ENCODE measurements around the gene PCNX1. TPM values are rescaled to one million over a fixed set of nuclear protein-coding genes. Genes with fewer than 3 reads are reported as not detected.

The PCNX1 gene
- total RNA-seq, 1 experiment from 2014 or later, result 48.0 TPM

DNA sequence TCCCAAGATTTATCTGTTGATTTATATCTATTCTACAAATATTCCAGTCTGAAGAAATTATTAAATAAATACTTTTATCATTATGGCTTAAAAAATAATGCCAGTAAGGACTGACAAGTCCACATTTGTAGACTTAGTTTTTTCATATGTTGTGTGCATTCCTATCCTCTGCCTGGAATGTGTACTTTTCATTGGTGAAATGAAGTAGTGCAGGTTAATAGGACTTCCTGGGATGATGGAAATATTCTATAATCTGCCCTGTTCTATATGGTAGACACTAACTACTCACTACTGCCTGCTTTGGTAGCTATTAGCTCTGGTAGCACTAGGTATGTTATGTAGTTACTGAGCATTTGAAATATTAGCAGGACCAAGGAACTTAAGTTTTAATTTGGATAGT, 86.7 kb downstream of the PCNX1 start:
- no peak overlapping the region for H2BK20ac ChIP-seq (ENCODE audit: low read depth, low read length, poor library complexity, severe bottlenecking)
- no peak overlapping the region for H3K27ac ChIP-seq (ENCODE audit: insufficient read length, low read depth, low read length)
- H2BK12ac ChIP-seq (ENCODE audit: insufficient read length, low read depth, low read length), result no peak overlapping the region
- H3K27me3 ChIP-seq (ENCODE audit: insufficient read depth, low read length), result no peaks in the 10 kb centered on the region
- H3K79me1 ChIP-seq (ENCODE audit: insufficient read depth, low read depth, low read length, poor library complexity, severe bottlenecking), result no peaks in the 10 kb centered on the region
- H3K56ac ChIP-seq (ENCODE audit: insufficient read length, low read depth, low read length), result no peak overlapping the region
- H2BK120ac ChIP-seq (ENCODE audit: low read depth, low read length, poor library complexity, severe bottlenecking), result no peak overlapping the region
- H2AK5ac ChIP-seq (ENCODE audit: insufficient read length, low read length), result no peak overlapping the region
- H3K4me1 Mint-ChIP-seq, result peaks cover 5 to 6% of the 10 kb centered on the region in 2 experiments; a peak in 3 of 4 replicates
- H3K9me3 ChIP-seq (ENCODE audit: control insufficient read depth, low read depth, low read length), result no peaks in the 10 kb centered on the region
- H2BK15ac ChIP-seq (ENCODE audit: low read depth, low read length), result no peak overlapping the region
- H3K27ac Mint-ChIP-seq, result no peak overlapping the region
- no peak overlapping the region for H3K14ac ChIP-seq (ENCODE audit: insufficient read depth, low read length)
- no peaks in the 10 kb centered on the region for H3K4me1 ChIP-seq (ENCODE audit: insufficient read depth, low read length)
- H4K5ac ChIP-seq (ENCODE audit: insufficient read length, low read depth, low read length), result no peak overlapping the region
- H2BK5ac ChIP-seq (ENCODE audit: insufficient read length, low read length), result no peak overlapping the region
- H3K27me3 Mint-ChIP-seq (ENCODE audit: low read depth), result no peaks in the 10 kb centered on the region
- H3K23me2 ChIP-seq (ENCODE audit: insufficient read length, low read depth, low read length, poor library complexity, severe bottlenecking), result no peaks in the 10 kb centered on the region
- no peak overlapping the region for H3K18ac ChIP-seq (ENCODE audit: insufficient read length, low read depth, low read length)
- H3K79me2 ChIP-seq (ENCODE audit: insufficient read depth, low read length), result no peaks in the 10 kb centered on the region; the same call in 1 of the 2 replicates
- H3K4ac ChIP-seq (ENCODE audit: low read depth, low read length), result no peak overlapping the region
- H3T11ph ChIP-seq (ENCODE audit: low read length), result no peak overlapping the region
- no peaks in the 10 kb centered on the region for H3K9me3 Mint-ChIP-seq
- TF ChIP-seq, protein P1, sequence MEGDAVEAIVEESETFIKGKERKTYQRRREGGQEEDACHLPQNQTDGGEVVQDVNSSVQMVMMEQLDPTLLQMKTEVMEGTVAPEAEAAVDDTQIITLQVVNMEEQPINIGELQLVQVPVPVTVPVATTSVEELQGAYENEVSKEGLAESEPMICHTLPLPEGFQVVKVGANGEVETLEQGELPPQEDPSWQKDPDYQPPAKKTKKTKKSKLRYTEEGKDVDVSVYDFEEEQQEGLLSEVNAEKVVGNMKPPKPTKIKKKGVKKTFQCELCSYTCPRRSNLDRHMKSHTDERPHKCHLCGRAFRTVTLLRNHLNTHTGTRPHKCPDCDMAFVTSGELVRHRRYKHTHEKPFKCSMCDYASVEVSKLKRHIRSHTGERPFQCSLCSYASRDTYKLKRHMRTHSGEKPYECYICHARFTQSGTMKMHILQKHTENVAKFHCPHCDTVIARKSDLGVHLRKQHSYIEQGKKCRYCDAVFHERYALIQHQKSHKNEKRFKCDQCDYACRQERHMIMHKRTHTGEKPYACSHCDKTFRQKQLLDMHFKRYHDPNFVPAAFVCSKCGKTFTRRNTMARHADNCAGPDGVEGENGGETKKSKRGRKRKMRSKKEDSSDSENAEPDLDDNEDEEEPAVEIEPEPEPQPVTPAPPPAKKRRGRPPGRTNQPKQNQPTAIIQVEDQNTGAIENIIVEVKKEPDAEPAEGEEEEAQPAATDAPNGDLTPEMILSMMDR (conservative IDR thresholded peaks at IDR 0.05), result no peak
- H2AFZ ChIP-seq (ENCODE audit: low read length), result no peak overlapping the region
- no peak overlapping the region for H3K9ac ChIP-seq (ENCODE audit: extremely low read depth, insufficient read length, low read length)
- H3K4me3 Mint-ChIP-seq, result no peak overlapping the region
- no peak for DNase-seq
- H4K20me1 ChIP-seq (ENCODE audit: control insufficient read depth, insufficient read depth, insufficient read length), result no peaks in the 10 kb centered on the region
- no peak overlapping the region for H4K91ac ChIP-seq (ENCODE audit: insufficient read length, low read depth, low read length)
- peaks cover 0 to 3% (median 0%) of the 10 kb centered on the region in 3 experiments; a peak in 2 of 7 replicates for H3K36me3 Mint-ChIP-seq (ENCODE audit: insufficient read depth in 1 of 3, low read depth in 3 of 3)
- no peak overlapping the region for H3K23ac ChIP-seq (ENCODE audit: insufficient read length, low read depth, low read length)
- H4K8ac ChIP-seq (replicated peaks; ENCODE audit: insufficient read length, low read depth, low read length), result no peak overlapping the region
- no peak overlapping the region for H3K4me2 ChIP-seq (ENCODE audit: insufficient read depth, insufficient read length, low read length)

Measured in H9 (cell line).